DND-41 (cell line): Measurements from ENCODE around the gene HSPA12A.

Experiments used
- CTCF ChIP-seq: IDR thresholded peaks from 2 replicates; pipeline ENCODE4 v1.5.1; 2012; ENCODE audit warnings: borderline replicate concordance, low read length, moderate library complexity, mild to moderate bottlenecking; ENCODE audit not compliant: poor library complexity, severe bottlenecking; ENCODE audit errors: extremely low read depth
- EZH2 ChIP-seq: IDR thresholded peaks from 3 replicates; pipeline ENCODE4 v1.6.1; 2012; ENCODE audit warnings: borderline replicate concordance, low read depth, mild to moderate bottlenecking, moderate library complexity, low read length, inconsistent platforms; ENCODE audit not compliant: severe bottlenecking

DNA sequence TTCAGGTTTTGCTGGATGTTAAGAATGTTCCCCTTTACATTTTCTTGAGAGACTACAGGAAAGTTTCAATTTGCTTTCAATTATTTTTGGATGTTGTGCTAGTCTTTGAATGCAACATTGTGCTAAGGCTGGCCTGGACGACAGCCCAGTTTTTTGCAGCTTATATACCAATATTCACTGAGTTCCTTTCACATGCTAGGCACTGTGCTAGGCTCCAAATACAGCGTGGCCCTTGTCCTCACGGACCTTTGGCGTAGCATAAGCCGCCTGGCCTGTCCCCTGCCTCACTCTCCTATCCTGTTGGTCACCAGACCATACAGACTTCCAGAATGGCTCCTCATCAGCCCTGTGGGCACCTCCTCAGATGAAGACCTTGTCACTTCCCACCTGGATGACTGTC, 19.5 kb upstream of the HSPA12A start:
- TF ChIP-seq CTCF: no peak
- TF ChIP-seq EZH2: no peak
